Stimulated activated naive CD8-positive, alpha-beta T cell treated with anti-CD3 and anti-CD28 coated beads, Interleukin-15, Interleukin-2, amounts not matched to agents 100 ng/mL and 50 ng/mL, for 24 hours (primary cell): ENCODE results near the gene LMTK2.
A peak's percentile ranks its signal among the peaks of the same experiment; 100 is the strongest.

Experiments
- H3K27ac Mint-ChIP-seq: one replicate; pipeline ENCODE4 v1.8.0; 2021; ENCODE audit warnings: mild to moderate bottlenecking, mixed read lengths
- H3K27me3 Mint-ChIP-seq: one replicate; pipeline ENCODE4 v1.8.0; 2021; ENCODE audit warnings: mixed read lengths
- H3K36me3 Mint-ChIP-seq: one replicate; pipeline ENCODE4 v1.8.0; 2021; ENCODE audit warnings: low read depth, mixed read lengths
- H3K4me1 Mint-ChIP-seq: one replicate; pipeline ENCODE4 v1.8.0; 2021; ENCODE audit warnings: low read depth, mixed read lengths
- H3K4me3 Mint-ChIP-seq: one replicate; pipeline ENCODE4 v1.8.0; 2021; ENCODE audit warnings: mild to moderate bottlenecking, mixed read lengths
- H3K9me3 Mint-ChIP-seq: one replicate; pipeline ENCODE4 v1.8.0; 2021; ENCODE audit warnings: mixed read lengths

LMTK2 gene

DNA sequence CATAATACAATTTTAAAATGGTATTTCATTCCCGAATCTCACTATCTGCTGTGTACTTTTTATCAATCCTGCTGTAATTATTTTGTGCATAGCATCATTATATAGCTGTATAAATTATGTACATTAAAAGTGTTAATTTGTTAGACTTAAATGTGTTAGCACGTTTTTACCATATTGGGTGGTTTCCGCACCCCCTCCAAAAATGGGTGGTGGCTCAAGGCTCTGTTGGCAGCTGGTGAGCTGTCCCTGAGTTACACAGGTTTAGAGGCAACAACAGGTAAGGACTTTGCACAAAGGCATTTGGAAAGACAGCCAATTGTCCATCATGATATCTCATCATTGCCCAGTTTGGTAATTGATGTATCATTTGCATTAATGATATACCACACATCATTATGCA lies 18.6 kb upstream of the LMTK2 start:
- H3K27me3 Mint-ChIP-seq = peaks cover 4% of the 10 kb centered on the region
- no peak overlapping the region for H3K4me3 Mint-ChIP-seq
- no peaks in the 10 kb centered on the region for H3K4me1 Mint-ChIP-seq

DNA sequence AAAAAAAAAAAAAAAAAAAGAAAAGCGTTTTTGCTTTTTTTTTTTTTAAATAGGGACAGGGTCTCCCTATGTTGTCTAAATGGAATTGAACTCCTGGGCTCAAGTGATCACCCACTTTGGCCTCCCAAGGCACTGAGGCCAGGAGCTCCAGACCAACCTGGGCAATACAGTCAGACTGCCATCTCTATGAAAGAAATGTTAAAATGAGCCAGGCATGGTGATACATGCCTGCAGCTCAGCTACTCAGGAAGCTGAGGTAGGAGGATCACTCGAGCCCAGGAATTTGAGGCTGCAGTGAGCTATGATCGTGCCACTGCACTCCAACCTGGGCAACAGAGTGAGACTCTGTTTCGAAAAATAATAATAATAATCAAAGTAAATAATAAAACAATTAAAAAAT lies 16.5 kb upstream of the LMTK2 start:
- Mint-ChIP-seq H3K9me3 (peaks cover 10% of the 10 kb centered on the region), H3K27ac (no peak overlapping the region), H3K27me3 (peaks cover 16% of the 10 kb centered on the region), H3K36me3 (no peaks in the 10 kb centered on the region), H3K4me3 (no peak overlapping the region), H3K4me1 (no peaks in the 10 kb centered on the region)

More for the DNA sequence above, 18.6 kb upstream of the LMTK2 start:
- Mint-ChIP-seq H3K27ac (no peak overlapping the region), H3K9me3 (no peaks in the 10 kb centered on the region), H3K36me3 (no peaks in the 10 kb centered on the region)

DNA sequence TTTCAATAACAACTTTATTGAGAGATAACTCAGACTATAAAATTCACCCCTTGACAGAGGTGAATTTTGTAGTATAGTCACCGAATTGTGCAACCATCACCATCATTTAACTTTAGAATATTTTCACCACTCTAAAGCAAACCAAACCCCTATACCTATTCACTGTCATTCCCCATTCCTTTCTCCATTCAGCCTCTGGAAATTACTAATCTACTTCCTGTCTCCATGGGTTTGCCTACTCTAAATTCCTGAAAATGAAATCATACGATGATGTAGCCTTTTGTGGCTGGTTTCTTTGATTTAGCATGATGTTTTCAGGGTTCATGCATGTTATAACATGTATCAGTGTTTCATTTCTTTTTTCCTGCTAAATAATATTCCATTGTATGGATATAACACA lies 15.6 kb upstream of the LMTK2 start:
- H3K36me3 Mint-ChIP-seq = no peaks in the 10 kb centered on the region
- peaks cover 25% of the 10 kb centered on the region for H3K27me3 Mint-ChIP-seq
- no peak overlapping the region for H3K27ac Mint-ChIP-seq
- H3K9me3 Mint-ChIP-seq = peaks cover 15% of the 10 kb centered on the region
- H3K4me1 Mint-ChIP-seq = no peaks in the 10 kb centered on the region
- no peak overlapping the region for H3K4me3 Mint-ChIP-seq

DNA sequence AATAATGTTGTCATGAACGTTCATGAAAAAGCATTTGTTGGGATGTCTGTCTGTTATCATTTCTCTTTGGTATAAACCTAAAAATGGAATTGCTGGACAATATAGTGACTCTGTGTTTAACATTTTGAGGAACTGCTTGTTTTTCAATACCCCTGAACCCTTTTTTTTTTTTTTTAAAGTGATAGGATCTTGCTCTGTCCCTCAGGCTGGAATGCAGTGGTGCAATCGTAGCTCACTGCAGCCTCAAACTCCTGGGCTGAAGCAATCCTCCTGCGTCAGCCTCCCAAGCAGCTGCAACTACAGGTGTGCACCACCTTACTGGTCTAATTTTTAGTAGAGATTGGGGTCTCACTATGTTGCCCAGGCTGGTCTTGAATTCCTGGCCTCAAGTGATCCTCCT lies 15.1 kb upstream of the LMTK2 start:
- H3K36me3 Mint-ChIP-seq = no peaks in the 10 kb centered on the region
- H3K4me1 Mint-ChIP-seq = no peaks in the 10 kb centered on the region
- H3K9me3 Mint-ChIP-seq = peaks cover 18% of the 10 kb centered on the region

DNA sequence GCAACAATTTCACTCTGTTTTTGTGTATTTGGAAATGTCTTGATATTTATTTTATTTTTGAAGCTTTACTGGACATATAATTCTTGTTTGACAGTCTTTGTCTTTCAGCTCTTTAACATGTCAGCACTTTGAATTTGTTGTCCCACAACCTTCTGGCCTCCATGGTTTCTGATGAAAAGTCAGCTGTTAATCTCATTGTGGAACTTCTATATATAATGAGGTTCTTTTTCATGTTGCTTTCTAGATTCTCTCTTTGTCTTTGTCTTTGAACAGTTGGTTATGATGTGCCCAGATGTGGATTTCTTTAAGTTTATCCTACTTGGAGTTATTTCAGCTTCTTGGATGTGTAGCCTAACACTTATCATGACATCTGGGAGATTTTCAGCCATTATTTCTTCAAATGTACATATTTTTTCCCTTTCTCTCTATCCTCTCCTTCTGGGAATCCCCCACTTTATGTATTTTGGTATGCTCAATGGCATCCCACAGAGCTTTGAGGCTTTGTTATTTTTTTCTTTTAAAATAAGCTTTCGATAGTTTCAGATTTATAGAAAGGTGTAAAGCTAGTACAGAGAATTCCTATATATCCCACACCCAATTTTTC lies 9.5 kb upstream of the LMTK2 start:
- Mint-ChIP-seq H3K27ac (no peak overlapping the region), H3K4me1 (no peaks in the 10 kb centered on the region), H3K9me3 (peaks cover 41% of the 10 kb centered on the region), H3K27me3 (peaks cover 45% of the 10 kb centered on the region), H3K4me3 (no peak overlapping the region), H3K36me3 (peaks cover 5% of the 10 kb centered on the region)

More for the DNA sequence above, 15.1 kb upstream of the LMTK2 start:
- Mint-ChIP-seq H3K4me3 (no peak overlapping the region), H3K27me3 (peaks cover 29% of the 10 kb centered on the region), H3K27ac (no peak overlapping the region)

DNA sequence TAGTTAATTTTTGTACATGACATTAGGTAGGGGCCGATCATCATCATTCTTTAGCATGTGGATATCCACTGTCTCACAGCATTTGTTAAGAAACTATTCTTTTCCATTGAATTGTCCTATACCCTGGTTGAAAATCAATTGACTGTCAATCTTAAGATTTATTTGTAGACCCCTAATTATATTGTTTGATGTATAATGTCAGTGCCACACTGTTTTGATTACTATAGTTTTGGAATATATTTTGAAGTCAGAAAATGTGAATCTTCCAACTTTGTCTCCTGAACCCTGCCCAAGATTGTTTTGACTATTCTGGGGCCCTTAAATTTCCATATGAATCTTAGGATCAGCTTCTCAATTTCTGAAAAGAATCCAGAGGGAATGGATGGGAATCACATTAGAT lies 6.6 kb upstream of the LMTK2 start:
- H3K27me3 Mint-ChIP-seq = peaks cover 41% of the 10 kb centered on the region
- H3K9me3 Mint-ChIP-seq = peaks cover 31% of the 10 kb centered on the region
- H3K36me3 Mint-ChIP-seq = peaks cover 5% of the 10 kb centered on the region
- H3K4me3 Mint-ChIP-seq = no peak overlapping the region
- no peaks in the 10 kb centered on the region for H3K4me1 Mint-ChIP-seq
- H3K27ac Mint-ChIP-seq = no peak overlapping the region

DNA sequence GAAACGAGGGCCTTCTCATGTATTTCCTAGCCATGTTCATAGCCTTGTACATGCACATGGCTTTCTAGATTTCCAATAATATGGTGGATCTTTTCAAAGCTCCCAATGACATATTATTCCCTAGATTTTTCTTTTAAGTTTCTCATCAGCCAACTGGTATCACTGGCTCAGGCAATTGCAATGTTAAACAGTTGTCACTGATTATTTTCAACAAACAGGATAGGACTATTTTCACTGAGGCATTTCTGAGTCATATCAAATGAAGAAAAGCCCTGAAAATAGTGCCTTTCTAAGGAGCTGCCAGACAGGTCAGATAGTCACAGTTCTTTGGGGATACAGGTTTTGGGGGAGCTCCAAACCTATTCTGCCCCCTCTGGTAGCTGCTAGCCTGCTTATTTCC lies 4.5 kb upstream of the LMTK2 start:
- Mint-ChIP-seq H3K9me3 (peaks cover 19% of the 10 kb centered on the region), H3K4me1 (peaks cover 5% of the 10 kb centered on the region), H3K27me3 (peaks cover 25% of the 10 kb centered on the region), H3K27ac (no peak overlapping the region), H3K36me3 (peaks cover 2% of the 10 kb centered on the region), H3K4me3 (no peak overlapping the region)

DNA sequence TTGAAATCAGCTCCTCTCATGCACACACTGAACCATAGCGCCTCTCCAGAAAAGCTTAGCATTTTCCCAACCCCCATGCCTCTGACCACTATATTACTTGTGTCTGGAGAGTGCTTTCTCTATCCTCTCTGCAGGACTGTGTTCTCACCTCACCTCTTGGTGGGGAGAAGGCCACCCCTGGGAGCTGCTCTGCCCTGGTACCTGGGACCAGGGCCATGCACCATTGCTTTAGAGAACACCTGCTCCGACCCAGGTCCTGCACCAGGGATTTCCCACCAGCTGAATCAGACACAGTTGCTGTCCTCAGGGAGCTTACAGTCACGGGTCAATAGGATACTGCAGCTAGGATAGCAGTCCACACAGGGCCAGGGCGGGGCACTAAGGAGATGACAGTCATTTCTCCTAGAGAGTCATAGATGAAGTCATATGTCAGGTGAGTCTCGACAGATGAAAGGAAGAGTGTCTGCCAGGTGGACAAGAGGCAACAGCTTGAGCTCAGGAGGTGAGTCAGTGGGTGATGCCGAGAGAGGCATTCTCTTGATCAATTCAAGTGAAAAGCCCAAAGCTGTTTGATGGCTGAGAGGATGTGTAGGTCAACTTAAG lies 619 bp upstream of the LMTK2 start:
- Mint-ChIP-seq H3K27me3 (peaks cover 15% of the 10 kb centered on the region), H3K4me1 (peaks cover 22% of the 10 kb centered on the region), H3K4me3 (peak overlapping the region; percentile 97), H3K9me3 (peaks cover 4% of the 10 kb centered on the region), H3K36me3 (no peaks in the 10 kb centered on the region), H3K27ac (no peak overlapping the region)

DNA sequence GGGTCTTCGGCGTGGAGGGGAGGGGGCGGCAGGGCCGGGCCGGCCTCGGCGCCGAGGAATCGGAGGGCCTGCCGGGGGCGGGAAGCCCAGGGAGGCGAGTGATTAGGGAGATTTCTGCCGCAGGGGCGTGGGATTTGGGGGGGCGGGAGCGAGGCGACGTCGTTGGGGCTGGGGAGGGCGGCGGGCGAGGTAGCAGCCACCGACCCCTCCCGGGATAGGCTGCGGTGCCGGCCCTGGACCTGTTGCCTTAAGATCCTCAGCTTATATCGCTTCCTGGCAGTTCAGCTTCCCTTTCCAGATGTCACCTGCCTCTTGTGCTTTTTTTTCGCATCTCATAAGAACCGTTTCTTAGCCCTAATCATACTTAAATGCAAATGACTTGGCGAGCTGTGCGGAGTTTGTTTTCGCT lies 655 bp downstream of the LMTK2 start:
- Mint-ChIP-seq H3K9me3 (no peaks in the 10 kb centered on the region), H3K4me1 (peaks cover 22% of the 10 kb centered on the region), H3K27me3 (peaks cover 6% of the 10 kb centered on the region), H3K4me3 (peak overlapping the region; percentile 97), H3K36me3 (peaks cover under 1% of the 10 kb centered on the region), H3K27ac (peak overlapping the region; percentile 41)

DNA sequence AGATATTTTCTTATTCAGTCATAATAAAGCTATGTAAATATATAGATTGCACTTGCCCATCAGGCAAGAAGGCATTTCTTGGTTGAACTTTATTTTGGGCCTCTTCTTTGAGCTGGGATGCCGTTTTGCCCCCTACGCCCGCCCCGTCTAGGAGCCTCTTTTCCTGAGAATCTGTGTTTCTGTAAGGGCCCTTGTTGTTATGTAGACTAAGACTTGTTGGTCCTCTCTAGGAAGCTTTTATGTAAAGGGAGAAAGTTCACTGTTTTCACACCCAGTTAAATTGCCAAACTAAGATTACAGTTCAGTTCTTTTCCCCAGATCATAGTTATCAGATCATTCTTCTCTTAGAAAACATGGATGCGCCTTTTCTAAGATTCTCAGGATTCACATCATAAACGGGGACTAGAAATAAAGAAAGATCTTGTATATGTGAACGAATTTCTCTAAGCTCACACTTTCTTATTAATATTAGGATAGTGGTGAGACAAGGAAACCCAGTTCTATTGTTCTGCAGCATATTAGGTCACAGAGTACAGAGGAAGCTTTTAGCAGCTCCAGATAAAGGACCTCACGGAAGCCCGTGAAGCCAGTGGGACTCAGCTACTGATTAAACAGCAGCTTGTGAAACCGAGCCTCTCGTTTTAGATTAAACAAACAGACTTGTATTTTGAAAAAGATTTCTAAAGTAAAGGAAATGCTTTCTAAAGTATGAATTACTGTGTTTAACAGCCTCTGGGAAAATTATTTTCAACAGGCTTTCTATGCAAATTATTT lies 3.8 kb downstream of the LMTK2 start:
- Mint-ChIP-seq H3K36me3 (peaks cover 17% of the 10 kb centered on the region), H3K4me3 (no peak overlapping the region), H3K9me3 (peaks cover 4% of the 10 kb centered on the region), H3K27ac (no peak overlapping the region), H3K4me1 (peaks cover 40% of the 10 kb centered on the region), H3K27me3 (no peaks in the 10 kb centered on the region)

DNA sequence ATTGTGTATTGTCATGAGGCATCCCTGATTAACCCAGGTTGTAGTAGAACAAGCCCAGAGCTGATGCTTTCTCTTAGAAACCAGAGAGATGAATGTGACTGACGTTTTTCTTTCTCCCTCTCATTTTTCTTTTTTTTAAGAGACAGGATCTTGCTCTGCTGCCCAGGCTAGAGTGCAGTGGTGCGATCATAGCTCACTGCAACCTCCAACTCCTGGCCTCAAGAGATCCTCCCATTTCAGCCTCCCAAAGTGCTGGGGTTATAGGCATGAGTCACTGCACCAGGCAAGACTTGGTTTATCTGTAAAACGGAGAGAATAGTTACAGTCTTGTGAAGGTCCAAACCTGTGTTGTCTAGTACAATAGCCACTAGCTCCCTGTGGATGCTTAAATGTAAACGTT lies 5.4 kb downstream of the LMTK2 start:
- no peak overlapping the region for H3K4me3 Mint-ChIP-seq
- no peak overlapping the region for H3K27ac Mint-ChIP-seq
- peaks cover 40% of the 10 kb centered on the region for H3K4me1 Mint-ChIP-seq
- H3K27me3 Mint-ChIP-seq = no peaks in the 10 kb centered on the region
- peaks cover 4% of the 10 kb centered on the region for H3K9me3 Mint-ChIP-seq
- H3K36me3 Mint-ChIP-seq = peaks cover 17% of the 10 kb centered on the region

DNA sequence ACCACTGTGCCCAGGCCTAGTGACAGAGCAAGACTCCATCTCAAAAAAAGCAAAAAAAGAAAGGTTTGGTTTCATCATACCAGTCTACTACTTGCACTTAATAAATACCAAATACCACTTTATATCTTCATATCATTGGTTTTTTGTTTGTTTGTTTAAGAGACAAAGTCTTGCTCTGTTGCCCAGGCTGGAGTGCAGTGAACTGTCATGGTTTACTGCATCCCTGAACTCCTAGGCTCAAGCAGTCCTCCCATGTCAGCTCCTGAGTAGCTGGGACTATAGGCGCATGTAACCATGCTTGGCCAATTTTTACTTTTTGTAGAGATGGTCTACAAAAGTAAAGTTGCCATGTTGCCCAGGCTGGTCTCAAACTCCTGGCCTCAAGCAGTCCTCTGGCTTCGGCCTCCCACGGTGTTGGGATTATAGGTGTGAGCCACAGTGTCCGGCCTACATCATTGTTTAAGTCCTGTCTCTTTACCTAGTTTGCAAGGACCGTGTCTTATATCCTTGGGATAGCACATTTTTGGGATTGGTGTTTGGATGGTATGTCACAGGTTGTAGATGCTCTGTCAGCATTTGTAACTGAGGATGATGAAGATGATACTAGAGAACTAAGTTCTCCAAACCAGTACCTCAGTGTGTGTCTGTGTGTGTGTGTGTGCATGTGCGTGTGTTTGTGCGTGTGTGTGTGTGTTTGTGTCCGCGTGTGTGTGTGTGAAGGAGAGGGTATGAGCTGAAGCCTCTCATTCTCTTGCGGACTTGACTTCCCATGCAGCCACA lies 9.3 kb downstream of the LMTK2 start:
- Mint-ChIP-seq H3K4me3 (no peak overlapping the region), H3K9me3 (peaks cover 4% of the 10 kb centered on the region), H3K27ac (no peak overlapping the region), H3K4me1 (peaks cover 30% of the 10 kb centered on the region), H3K27me3 (no peaks in the 10 kb centered on the region), H3K36me3 (peaks cover 23% of the 10 kb centered on the region)

DNA sequence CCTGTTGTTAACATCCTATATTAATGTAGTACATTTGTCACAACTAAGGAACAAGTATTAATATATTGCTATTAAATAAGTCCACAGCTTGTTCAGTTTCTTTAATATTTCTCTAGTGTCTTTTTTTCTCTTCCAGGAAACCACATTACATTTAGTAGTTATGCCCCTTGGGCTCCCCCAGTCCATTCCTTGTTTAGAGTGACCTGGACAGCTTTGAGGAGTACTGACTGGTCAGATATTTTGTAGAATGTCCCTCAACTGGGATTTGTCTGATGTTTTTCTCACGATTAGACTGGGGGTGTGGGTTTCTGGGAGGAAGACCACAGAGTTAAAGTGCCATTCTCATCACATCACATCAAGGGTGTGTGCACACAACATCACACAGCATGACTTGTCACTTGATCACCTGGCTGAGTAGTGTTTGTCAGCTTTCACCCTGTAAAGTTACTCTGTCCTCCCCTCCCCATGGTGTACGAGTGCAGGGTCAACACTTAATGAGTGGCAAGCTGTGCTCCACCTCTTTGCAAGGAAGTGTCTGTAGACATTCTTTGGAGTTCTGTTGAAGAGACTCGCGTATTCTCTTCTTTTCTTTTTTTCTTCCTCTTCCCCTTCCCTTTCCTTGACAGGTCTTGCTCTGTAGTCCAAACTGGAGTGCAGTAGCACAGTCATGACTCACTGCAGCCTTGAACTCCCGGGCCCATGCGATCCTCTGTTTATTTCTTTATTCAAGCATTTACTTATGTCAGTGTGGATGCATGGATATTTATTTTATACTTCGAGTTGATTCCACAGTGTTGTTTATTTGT lies 10.2 kb downstream of the LMTK2 start:
- H3K4me1 Mint-ChIP-seq = peaks cover 30% of the 10 kb centered on the region
- peaks cover 23% of the 10 kb centered on the region for H3K36me3 Mint-ChIP-seq
- no peak overlapping the region for H3K4me3 Mint-ChIP-seq

DNA sequence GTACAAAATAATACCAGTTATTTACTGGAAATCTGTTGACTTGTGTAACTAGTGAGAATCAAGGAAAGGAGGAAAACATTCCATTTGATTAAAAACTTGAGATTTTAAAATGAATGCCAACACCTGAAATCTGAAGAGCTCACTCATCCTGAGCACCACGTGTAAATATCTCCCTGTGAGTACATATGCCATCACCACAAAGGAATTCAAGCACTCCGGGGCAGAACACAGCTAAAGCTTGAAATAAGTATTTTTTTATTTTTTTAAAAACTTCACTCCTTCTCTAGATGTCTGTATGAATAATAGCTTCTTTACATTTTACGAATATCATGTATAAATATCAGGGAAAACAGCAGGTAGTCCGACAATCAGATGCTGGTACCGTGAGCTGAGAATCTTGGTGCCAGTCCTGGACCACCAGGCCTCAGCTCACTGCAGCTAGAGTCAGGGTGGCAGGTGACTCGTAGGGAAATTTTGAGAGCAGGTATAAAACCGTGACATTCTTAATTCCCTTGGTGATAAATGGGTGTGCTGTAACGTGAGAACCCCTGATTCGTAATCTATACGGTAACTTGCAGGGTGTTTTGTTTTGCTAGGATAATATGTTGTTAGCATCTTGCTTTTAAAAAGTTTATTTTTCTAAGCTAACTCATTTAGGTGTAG lies 12.7 kb downstream of the LMTK2 start:
- H3K4me3 Mint-ChIP-seq = no peak overlapping the region
- H3K36me3 Mint-ChIP-seq = peaks cover 10% of the 10 kb centered on the region
- peaks cover 16% of the 10 kb centered on the region for H3K4me1 Mint-ChIP-seq
- H3K27me3 Mint-ChIP-seq = no peaks in the 10 kb centered on the region
- H3K27ac Mint-ChIP-seq = no peak overlapping the region
- H3K9me3 Mint-ChIP-seq = no peaks in the 10 kb centered on the region

More for the DNA sequence above, 10.2 kb downstream of the LMTK2 start:
- H3K27ac Mint-ChIP-seq = peak overlapping the region; percentile 18
- no peaks in the 10 kb centered on the region for H3K27me3 Mint-ChIP-seq
- peaks cover 4% of the 10 kb centered on the region for H3K9me3 Mint-ChIP-seq
